GM19463 (cell line): ENCODE results near the gene PHPT1.
"Not testable (repeated sequence)": the region's sequence is repeated elsewhere in the genome, so short reads cannot be mapped to it uniquely, and the experiment has no call there.

Experiments
- ATAC-seq: cut with Tn5 transposase; IDR thresholded peaks from one replicate; pipeline ENCODE4 v1.9.1; 2021; ENCODE audit warnings: mild to moderate bottlenecking, moderate library complexity; ENCODE audit not compliant: unreplicated experiment

PHPT1 gene

GRCh38 chr9:136858844-136859757, 9.9 kb downstream of the PHPT1 start:
- no peak for ATAC-seq

- ATAC-seq: no peak
These were observed 11.3 kb downstream of the PHPT1 start for GRCh38 chr9:136860529-136860928.

GRCh38 chr9:136860933-136861873, 12.0 kb downstream of the PHPT1 start:
- no peak for ATAC-seq

- ATAC-seq: no peak
These were observed 12.8 kb downstream of the PHPT1 start for GRCh38 chr9:136861874-136862457.

- ATAC-seq: no peak
These were observed 13.8 kb downstream of the PHPT1 start for GRCh38 chr9:136862849-136863622.

- ATAC-seq: no peak
These were observed 14.5 kb downstream of the PHPT1 start for GRCh38 chr9:136863623-136864273.

GRCh38 chr9:136865041-136865767, 16.0 kb downstream of the PHPT1 start:
- no peak for ATAC-seq

GRCh38 chr9:136865768-136866103, 16.5 kb downstream of the PHPT1 start:
- ATAC-seq: peak; percentile 22

GRCh38 chr9:136866898-136867421, 17.8 kb downstream of the PHPT1 start:
- ATAC-seq: not testable (repeated sequence)

GRCh38 chr9:136867480-136867879, 18.3 kb downstream of the PHPT1 start:
- ATAC-seq: no peak

- no peak for ATAC-seq
These were observed 18.7 kb downstream of the PHPT1 start for GRCh38 chr9:136867917-136868316.

GRCh38 chr9:136868644-136869043, 19.4 kb downstream of the PHPT1 start:
- ATAC-seq: no peak

GRCh38 chr9:136869611-136870010, 20.4 kb downstream of the PHPT1 start:
- ATAC-seq: not testable (repeated sequence)

- ATAC-seq: no peak
These were observed 25.9 kb downstream of the PHPT1 start for GRCh38 chr9:136875155-136875554.

- no peak for ATAC-seq
These were observed 27.3 kb downstream of the PHPT1 start for GRCh38 chr9:136876476-136876875.

GRCh38 chr9:136880651-136881050, 31.4 kb downstream of the PHPT1 start:
- ATAC-seq: no peak

- peak; percentile 27 for ATAC-seq
These were observed 32.5 kb downstream of the PHPT1 start for GRCh38 chr9:136881691-136882108.

GRCh38 chr9:136882109-136882946, 33.1 kb downstream of the PHPT1 start:
- peak; percentile 32 for ATAC-seq
